Endometrial microvascular endothelial cells (primary cell): ENCODE measurements around the gene SHQ1. TPM values are rescaled to one million over a fixed set of nuclear protein-coding genes. Genes with fewer than 3 reads are reported as not detected.

Experiments used
- total RNA-seq: library from RNA; depleted of rRNA; stranded (reverse); fragments of >200 nt; gene quantifications from one replicate; pipeline ENCODE4 v1.2.3, GENCODE V29; 2015; ENCODE audit errors: inconsistent ontology term

SHQ1 gene
- total RNA-seq, 1 donor from 2014 or later, result 20.1 TPM

Other genes with a start within 250 kb of the SHQ1 start
- not detected for gene GXYLT2, start 39.6 kb upstream of the SHQ1 start, total RNA-seq
- gene PPP4R2, start 148.4 kb upstream of the SHQ1 start, total RNA-seq, result 42.5 TPM
- 2.4 TPM for gene EBLN2, start 213.2 kb upstream of the SHQ1 start, total RNA-seq